Nephron (organoid): ENCODE data around the gene MVK.

ENCODE experiments used
- H3K27ac Mint-ChIP-seq, 3 experiments: 2 replicates each; pipeline ENCODE4 v1.8.0; 2020; ENCODE audit warnings: mixed read lengths in 3 of 3, mild to moderate bottlenecking in 2 of 3, moderate library complexity in 1 of 3
- H3K27me3 Mint-ChIP-seq: 2 replicates; pipeline ENCODE4 v1.8.0; 2021; ENCODE audit warnings: low read depth, mild to moderate bottlenecking, moderate library complexity, mixed read lengths
- H3K36me3 Mint-ChIP-seq: 2 replicates; pipeline ENCODE4 v1.8.0; 2020; ENCODE audit warnings: low read depth, mixed read lengths
- H3K4me1 Mint-ChIP-seq: 2 replicates; pipeline ENCODE4 v1.8.0; 2020; ENCODE audit warnings: mixed read lengths
- H3K4me3 Mint-ChIP-seq, 3 experiments: 2 replicates each; pipeline ENCODE4 v1.8.0; 2020; ENCODE audit warnings: mild to moderate bottlenecking in 3 of 3, mixed read lengths in 3 of 3, moderate library complexity in 2 of 3
- H3K9me3 Mint-ChIP-seq: 2 replicates; pipeline ENCODE4 v1.8.0; 2020; ENCODE audit warnings: mixed read lengths
- CTCF ChIP-seq, 3 experiments: fragments of 200-600 bp; sonication (generic); IDR thresholded peaks; one replicate each; pipeline ENCODE4 v1.5.0; 2021; ENCODE audit warnings: antibody characterized with exemption in 3 of 3; ENCODE audit not compliant: unreplicated experiment in 3 of 3

MVK gene

GRCh38 chr12:109592905-109593272 is 19.3 kb downstream of the MVK start:
- H3K4me1 Mint-ChIP-seq: peaks cover 19% of the 10 kb centered on the region
- no peaks in the 10 kb centered on the region for H3K27me3 Mint-ChIP-seq
- H3K36me3 Mint-ChIP-seq: peaks cover 11% of the 10 kb centered on the region
- no peaks in the 10 kb centered on the region for H3K9me3 Mint-ChIP-seq
- no peak for TF ChIP-seq CTCF (IDR thresholded peaks at IDR 0.05; ENCODE audit: unreplicated experiment in 3 of 3)
- H3K27ac Mint-ChIP-seq: peak overlapping the region in 1 of 3 experiments; percentile 68
- H3K4me3 Mint-ChIP-seq: no peak overlapping the region

DNA sequence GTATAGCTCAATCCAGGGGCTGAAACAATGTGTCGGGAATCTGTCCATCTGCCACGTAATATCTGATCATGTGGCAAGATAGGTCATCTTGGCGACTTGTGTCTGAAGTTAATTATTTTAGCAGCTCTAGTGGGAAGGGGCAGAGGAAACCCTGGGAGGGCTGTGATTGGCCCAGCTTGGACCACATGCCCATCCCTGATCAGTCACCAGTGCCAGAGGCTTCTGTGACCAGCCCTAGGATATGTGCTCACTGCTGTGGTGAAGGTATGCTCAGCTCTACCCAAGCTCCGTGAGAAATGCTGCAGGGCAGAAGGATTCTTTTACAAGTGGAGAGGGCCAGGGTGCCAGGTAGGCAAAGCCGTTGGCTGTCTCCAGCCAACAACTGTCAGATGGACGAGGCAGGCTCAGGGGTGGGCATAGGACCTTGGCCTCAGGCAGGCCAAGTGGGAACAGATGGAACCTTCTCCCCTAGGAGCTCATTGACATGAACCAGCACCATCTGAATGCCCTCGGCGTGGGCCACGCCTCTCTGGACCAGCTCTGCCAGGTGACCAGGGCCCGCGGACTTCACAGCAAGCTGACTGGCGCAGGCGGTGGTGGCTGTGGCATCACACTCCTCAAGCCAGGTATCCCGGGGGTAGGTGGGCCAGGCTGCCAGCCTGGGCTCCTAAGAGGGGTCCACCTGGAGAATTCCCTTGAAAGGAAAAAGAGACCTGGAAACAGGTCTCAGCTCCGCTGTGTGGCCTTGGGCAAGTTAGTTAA is 21.1 kb downstream of the MVK start:
- H3K4me1 Mint-ChIP-seq: peaks cover 24% of the 10 kb centered on the region

GRCh38 chr12:109595321-109595902 is 21.8 kb downstream of the MVK start:
- Mint-ChIP-seq H3K27me3 (no peaks in the 10 kb centered on the region), H3K36me3 (no peaks in the 10 kb centered on the region)
- TF ChIP-seq CTCF (IDR thresholded peaks at IDR 0.05; ENCODE audit: unreplicated experiment in 3 of 3): no peak

More for the DNA sequence above, 21.1 kb downstream of the MVK start:
- Mint-ChIP-seq H3K36me3 (no peaks in the 10 kb centered on the region), H3K27ac (peak overlapping the region in 2 of 3 experiments; percentile 44), H3K4me3 (no peak overlapping the region), H3K27me3 (no peaks in the 10 kb centered on the region), H3K9me3 (no peaks in the 10 kb centered on the region)
- no peak for TF ChIP-seq CTCF (IDR thresholded peaks at IDR 0.05; ENCODE audit: unreplicated experiment in 3 of 3)

GRCh38 chr12:109596418-109597244 is 23.0 kb downstream of the MVK start:
- no peaks in the 10 kb centered on the region for H3K9me3 Mint-ChIP-seq
- no peak overlapping the region for H3K27ac Mint-ChIP-seq
- H3K4me3 Mint-ChIP-seq: no peak overlapping the region
- H3K36me3 Mint-ChIP-seq: no peaks in the 10 kb centered on the region
- TF ChIP-seq CTCF (IDR thresholded peaks at IDR 0.05; ENCODE audit: unreplicated experiment in 3 of 3): no peak
- peaks cover 28% of the 10 kb centered on the region for H3K4me1 Mint-ChIP-seq
- H3K27me3 Mint-ChIP-seq: no peaks in the 10 kb centered on the region

More at GRCh38 chr12:109595321-109595902, 21.8 kb downstream of the MVK start:
- H3K9me3 Mint-ChIP-seq: no peaks in the 10 kb centered on the region
- H3K4me1 Mint-ChIP-seq: peaks cover 24% of the 10 kb centered on the region
- no peak overlapping the region for H3K4me3 Mint-ChIP-seq
- no peak overlapping the region for H3K27ac Mint-ChIP-seq

GRCh38 chr12:109597414-109597794 is 23.8 kb downstream of the MVK start:
- H3K36me3 Mint-ChIP-seq: no peaks in the 10 kb centered on the region
- H3K27ac Mint-ChIP-seq: peak overlapping the region in 1 of 3 experiments; percentile 7
- no peak overlapping the region for H3K4me3 Mint-ChIP-seq
- H3K9me3 Mint-ChIP-seq: no peaks in the 10 kb centered on the region
- no peaks in the 10 kb centered on the region for H3K27me3 Mint-ChIP-seq
- peaks cover 28% of the 10 kb centered on the region for H3K4me1 Mint-ChIP-seq
- no peak for TF ChIP-seq CTCF (IDR thresholded peaks at IDR 0.05; ENCODE audit: unreplicated experiment in 3 of 3)
